Effector memory CD8-positive, alpha-beta T cell (primary cell): ENCODE data around the gene CIB1.

Source experiments
- ATAC-seq: fragments of 150-1000 bp; cut with Tn5 transposase; replicated peaks from 2 replicates; pipeline ENCODE4 v1.10.0; 2021; ENCODE audit warnings: mild to moderate bottlenecking, moderate library complexity
- DNase-seq, 3 experiments: peaks; one replicate each; pipeline ENCODE4 v3.0.0; 2021
- H3K27ac Mint-ChIP-seq, 2 donors: one replicate each; pipeline ENCODE4 v1.8.0; 2022; ENCODE audit warnings: mild to moderate bottlenecking in 2 of 2, mixed read lengths in 2 of 2, moderate library complexity in 2 of 2
- H3K27me3 Mint-ChIP-seq, 2 donors: one replicate each; pipeline ENCODE4 v1.8.0; 2022; ENCODE audit warnings: mixed read lengths in 2 of 2
- H3K36me3 Mint-ChIP-seq: one replicate; pipeline ENCODE4 v1.8.0; 2022; ENCODE audit warnings: mild to moderate bottlenecking, moderate library complexity, mixed read lengths; ENCODE audit not compliant: insufficient read depth
- H3K4me1 Mint-ChIP-seq, 2 donors: one replicate each; pipeline ENCODE4 v1.8.0; 2022; ENCODE audit warnings: low read depth in 2 of 2, mixed read lengths in 2 of 2
- H3K4me3 Mint-ChIP-seq, 2 donors: one replicate each; pipeline ENCODE4 v1.8.0; 2022; ENCODE audit warnings: mild to moderate bottlenecking in 2 of 2, mixed read lengths in 2 of 2, moderate library complexity in 2 of 2
- H3K9me3 Mint-ChIP-seq, 2 donors: one replicate each; pipeline ENCODE4 v1.8.0; 2022; ENCODE audit warnings: mixed read lengths in 2 of 2

Gene CIB1

DNA sequence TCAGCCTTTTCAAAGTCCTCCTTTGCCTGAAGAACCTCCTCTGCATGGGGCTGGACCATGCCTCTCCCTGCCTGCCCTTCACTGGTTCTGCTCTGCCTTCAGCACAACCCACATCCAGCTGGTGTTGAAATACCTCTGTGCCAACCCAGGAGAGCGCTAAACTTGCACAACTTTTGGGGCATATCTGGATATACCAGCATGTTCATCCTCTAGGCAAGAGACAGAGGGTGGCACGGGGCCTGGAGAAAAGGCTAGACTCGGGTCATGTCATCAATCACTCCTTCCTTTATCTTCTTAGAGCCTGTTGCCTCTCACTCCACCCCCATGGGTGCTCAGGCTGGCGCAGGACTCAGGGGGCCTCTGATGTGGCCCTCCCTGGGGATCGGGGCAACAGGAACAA is 27.9 kb downstream of the CIB1 start:
- ATAC-seq (no peak), DNase-seq (no peak)
- Mint-ChIP-seq H3K27ac (no peak overlapping the region), H3K9me3 (no peaks in the 10 kb centered on the region), H3K27me3 (no peaks in the 10 kb centered on the region), H3K4me3 (no peak overlapping the region), H3K36me3 (no peaks in the 10 kb centered on the region), H3K4me1 (peaks cover 30% of the 10 kb centered on the region in 2 donors)

DNA sequence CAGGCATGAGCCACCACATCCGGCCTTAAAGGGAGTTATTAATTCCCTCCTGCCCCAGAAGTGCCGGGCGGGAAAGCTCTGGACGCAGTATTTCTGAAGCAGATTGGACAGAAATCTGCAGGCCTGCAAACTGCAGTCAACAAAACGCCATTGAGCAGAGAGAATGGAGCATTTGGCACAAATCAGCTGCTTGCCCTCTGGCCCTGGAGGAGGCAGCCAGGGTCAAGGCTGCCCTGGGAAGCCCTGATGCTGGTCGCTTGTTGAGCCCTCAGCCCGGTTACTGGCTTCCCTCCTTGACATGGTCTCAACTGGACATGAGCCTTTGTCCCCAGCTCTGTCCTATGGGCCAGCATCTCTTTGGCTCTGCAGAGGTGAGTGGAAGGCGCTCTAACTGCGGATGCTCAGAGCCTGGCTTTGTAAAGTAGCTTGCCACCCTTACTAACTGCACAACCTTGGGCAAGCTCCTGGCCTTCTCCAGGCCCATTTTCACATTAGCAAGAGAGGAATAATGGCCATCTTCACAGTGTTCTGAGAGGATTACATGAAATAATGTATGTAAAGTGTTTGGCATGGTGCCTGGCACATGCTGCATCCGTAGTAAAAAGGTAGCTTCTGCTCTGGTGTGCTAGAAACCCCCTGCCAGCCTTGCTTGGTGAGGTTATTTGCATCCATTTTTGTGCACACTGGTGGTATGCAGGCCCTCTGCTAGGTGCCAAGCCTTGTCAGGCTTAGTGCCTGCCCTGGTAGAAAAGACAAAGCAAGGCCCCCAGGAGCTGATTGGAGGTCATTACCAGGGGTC is 28.5 kb downstream of the CIB1 start:
- DNase-seq (no peak), ATAC-seq (no peak)
- Mint-ChIP-seq H3K4me3 (no peak overlapping the region), H3K9me3 (no peaks in the 10 kb centered on the region), H3K27ac (no peak overlapping the region), H3K27me3 (no peaks in the 10 kb centered on the region), H3K36me3 (no peaks in the 10 kb centered on the region), H3K4me1 (peaks cover 27 to 30% of the 10 kb centered on the region in 2 donors)

DNA sequence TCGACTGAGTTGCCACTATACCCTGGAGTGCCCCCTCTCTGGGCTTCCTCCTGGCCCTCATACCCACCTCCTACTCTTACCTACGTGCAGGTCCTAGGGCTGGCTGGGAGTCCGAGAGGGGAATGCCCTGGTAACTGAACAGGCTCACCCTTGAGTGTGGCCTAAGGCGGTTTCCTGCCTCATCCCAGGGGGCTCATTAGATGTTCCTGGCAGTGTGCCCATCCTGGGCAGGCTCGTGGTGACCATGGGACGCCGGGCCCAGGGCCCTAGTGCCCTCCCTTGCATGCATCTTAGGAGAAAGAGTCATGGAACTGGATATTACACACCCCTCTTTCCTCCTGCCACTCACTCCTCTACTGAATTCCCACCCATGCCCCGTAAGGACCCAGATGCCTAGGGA is 29.8 kb downstream of the CIB1 start:
- no peak for ATAC-seq
- Mint-ChIP-seq H3K36me3 (no peaks in the 10 kb centered on the region), H3K4me1 (peaks cover 20 to 24% of the 10 kb centered on the region in 2 donors), H3K4me3 (no peak overlapping the region), H3K27ac (no peak overlapping the region), H3K27me3 (no peaks in the 10 kb centered on the region), H3K9me3 (no peaks in the 10 kb centered on the region)
- DNase-seq, result no peak

DNA sequence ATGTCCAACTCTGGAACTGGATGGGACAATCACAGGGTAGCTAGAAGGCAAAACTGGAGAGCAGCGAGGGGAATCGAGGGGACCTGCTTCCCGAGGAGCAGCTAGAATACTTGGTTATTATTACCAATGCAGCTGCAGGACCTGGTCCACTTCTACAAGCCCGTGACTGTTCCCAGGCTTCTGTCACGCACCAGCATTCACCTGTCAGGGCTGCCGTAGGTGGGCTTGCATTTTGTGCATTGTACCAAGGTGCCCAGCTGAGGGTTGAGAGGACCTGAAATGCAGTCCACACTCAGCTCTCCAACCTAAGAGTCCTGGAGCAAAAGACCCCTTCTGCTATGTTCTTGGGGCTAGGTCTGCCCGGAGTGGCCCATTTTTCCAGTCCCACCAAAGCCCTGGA is 30.3 kb downstream of the CIB1 start:
- Mint-ChIP-seq H3K27me3 (no peaks in the 10 kb centered on the region), H3K36me3 (no peaks in the 10 kb centered on the region), H3K4me1 (peaks cover 19 to 24% of the 10 kb centered on the region in 2 donors), H3K4me3 (no peak overlapping the region), H3K27ac (no peak overlapping the region), H3K9me3 (no peaks in the 10 kb centered on the region)
- no peak for DNase-seq
- no peak for ATAC-seq

DNA sequence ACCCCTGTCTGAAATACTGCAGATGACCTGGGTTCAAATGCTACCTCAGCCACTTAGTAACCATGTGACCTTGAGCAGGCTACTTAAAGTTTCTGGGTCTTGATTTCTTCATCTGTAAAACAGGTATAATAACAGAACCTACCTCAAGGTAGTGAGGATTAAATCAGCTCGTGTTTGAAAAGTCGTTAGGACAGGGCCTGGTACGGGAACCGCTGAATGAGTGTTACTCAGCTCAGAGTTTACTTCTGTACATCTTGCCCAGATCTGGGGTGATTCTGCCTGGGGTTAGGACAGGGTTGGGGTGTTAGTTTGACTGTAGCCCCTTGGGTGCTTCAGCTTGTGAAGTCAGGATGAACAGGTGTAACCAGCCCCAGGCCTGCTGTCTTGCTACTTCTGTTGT is 30.8 kb downstream of the CIB1 start:
- H3K27ac Mint-ChIP-seq, result peak overlapping the region in 1 of 2 donors; percentile 93
- H3K36me3 Mint-ChIP-seq, result no peaks in the 10 kb centered on the region
- H3K4me3 Mint-ChIP-seq, result peak overlapping the region; percentile 88 to 92
- H3K4me1 Mint-ChIP-seq, result peaks cover 19 to 24% of the 10 kb centered on the region in 2 donors
- DNase-seq (no peak), ATAC-seq (no peak)
- no peaks in the 10 kb centered on the region for H3K9me3 Mint-ChIP-seq
- H3K27me3 Mint-ChIP-seq, result no peaks in the 10 kb centered on the region

DNA sequence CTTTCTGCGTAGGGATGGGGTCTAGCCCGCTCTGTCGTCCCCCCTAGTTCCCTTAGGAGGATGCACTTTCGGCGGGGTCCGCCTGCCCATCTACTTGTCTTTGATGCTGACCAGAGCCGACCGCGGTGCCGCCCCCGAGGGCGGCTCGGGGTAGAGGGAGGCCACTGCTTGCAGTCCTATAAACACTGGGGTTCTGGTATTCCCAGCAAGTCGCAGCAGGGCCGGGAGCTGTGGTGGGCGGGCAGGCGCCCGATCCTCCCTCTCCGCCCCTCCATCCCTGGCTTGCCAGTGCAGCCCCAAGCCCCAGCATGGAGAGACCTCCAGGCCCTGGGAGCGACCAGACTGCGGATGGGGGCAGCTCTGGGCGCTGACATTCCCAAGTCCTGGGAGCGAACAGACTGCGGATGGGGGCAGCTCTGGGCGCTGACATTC is 31.8 kb downstream of the CIB1 start:
- peaks cover 19 to 24% of the 10 kb centered on the region in 2 donors for H3K4me1 Mint-ChIP-seq
- peak overlapping the region; percentile 88 to 92 for H3K4me3 Mint-ChIP-seq
- H3K27ac Mint-ChIP-seq, result peak overlapping the region in 1 of 2 donors; percentile 93

DNA sequence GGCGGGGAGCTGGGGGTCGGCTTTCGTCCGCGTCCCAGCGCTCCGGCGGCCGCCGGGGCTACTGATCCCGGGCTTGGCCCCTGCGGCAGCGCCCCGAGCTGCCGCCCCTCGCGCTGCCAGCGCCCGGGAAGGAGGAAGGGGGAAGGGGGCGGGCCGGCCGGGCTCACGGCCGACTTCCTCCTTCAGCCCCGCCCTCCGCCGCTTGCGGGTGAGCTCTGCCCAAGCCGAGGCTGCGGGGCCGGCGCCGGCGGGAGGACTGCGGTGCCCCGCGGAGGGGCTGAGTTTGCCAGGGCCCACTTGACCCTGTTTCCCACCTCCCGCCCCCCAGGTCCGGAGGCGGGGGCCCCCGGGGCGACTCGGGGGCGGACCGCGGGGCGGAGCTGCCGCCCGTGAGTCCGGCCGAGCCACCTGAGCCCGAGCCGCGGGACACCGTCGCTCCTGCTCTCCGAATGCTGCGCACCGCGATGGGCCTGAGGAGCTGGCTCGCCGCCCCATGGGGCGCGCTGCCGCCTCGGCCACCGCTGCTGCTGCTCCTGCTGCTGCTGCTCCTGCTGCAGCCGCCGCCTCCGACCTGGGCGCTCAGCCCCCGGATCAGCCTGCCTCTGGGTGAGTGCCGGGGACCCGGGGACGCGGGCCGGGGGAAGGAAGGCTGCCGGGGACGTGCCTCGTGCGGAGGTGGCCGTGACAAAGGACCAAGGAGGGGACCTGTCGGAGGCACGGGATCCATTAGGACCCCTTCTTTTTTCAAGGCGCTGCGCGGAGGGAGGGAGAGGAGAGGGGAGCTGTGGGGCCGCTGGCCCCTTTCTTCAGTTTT is 32.4 kb downstream of the CIB1 start, which contains the start of gene SEMA4B:
TSS of gene SEMA4B (plus strand) at position 201 of the 814 bp plus-strand sequence. CDS start at position 450, 249 bp downstream.
- Mint-ChIP-seq H3K4me3 (peak within 1 kb of the TSS; percentile 88 to 92), H3K9me3 (no peaks in the 10 kb centered on the region), H3K27ac (peak within 1 kb of the TSS; percentile 78 to 93), H3K27me3 (no peaks in the 10 kb centered on the region), H3K36me3 (no peaks in the 10 kb centered on the region), H3K4me1 (peaks cover 19 to 23% of the 10 kb centered on the region in 2 donors)
- DNase-seq (peak; percentile 59 to 67 (median 67)), ATAC-seq (peak; percentile 90)

More for the DNA sequence above, 31.8 kb downstream of the CIB1 start:
- Mint-ChIP-seq H3K9me3 (no peaks in the 10 kb centered on the region), H3K36me3 (no peaks in the 10 kb centered on the region), H3K27me3 (no peaks in the 10 kb centered on the region)
- DNase-seq (no peak), ATAC-seq (no peak)

DNA sequence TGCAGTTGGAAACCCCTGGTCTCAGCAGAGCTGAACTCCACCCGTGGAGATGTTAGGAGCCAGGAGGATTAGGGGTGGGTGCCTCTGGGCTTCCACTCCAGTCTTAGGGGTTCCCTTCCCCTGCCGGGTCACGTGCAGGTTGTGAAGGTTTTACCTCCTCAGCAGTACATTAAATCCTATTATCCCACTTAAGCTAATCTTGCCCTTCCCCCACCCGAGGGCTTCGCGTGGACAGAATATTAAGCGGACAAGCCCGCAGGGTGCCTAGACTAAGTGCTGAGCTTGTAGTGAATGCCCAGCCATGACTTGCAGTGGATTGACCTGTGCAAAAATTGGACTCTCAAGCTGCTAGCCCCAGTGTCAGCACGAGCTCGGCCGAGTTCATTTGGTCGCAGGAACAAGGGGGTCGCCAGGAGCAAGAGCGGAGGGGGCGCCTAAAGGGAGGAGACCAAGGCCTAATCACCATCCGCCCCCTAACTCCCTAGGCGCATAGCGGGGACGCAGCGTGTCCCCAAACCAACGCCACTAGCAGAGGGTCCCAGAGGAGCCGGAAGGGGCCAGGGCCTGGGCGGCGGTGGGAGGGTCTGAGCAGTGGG is 33.1 kb downstream of the CIB1 start:
- DNase-seq (no peak), ATAC-seq (no peak)
- peaks cover 17 to 18% of the 10 kb centered on the region in 2 donors for H3K4me1 Mint-ChIP-seq
- H3K27me3 Mint-ChIP-seq, result no peaks in the 10 kb centered on the region
- peak overlapping the region; percentile 88 to 92 for H3K4me3 Mint-ChIP-seq
- H3K36me3 Mint-ChIP-seq, result no peaks in the 10 kb centered on the region
- no peaks in the 10 kb centered on the region for H3K9me3 Mint-ChIP-seq
- H3K27ac Mint-ChIP-seq, result peak overlapping the region; percentile 73 to 78

DNA sequence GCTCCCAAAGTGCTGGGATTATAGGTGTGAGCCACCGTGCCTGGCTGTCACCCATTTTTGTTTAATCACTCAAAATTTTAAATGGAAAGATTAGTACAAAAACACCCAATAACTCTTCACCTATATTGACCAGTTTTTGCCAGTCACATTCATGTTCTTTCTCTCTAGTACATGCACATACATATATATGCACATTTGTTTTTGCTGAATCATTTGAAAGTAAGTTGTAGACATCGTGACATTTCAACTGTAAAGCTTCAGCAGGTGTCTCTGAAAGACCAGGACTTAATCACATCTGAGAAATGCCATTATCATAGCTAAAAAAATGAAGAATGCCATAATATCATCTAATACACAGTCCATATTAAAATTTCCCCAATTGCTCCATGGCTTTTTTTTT is 39.1 kb downstream of the CIB1 start:
- no peak overlapping the region for H3K27ac Mint-ChIP-seq

DNA sequence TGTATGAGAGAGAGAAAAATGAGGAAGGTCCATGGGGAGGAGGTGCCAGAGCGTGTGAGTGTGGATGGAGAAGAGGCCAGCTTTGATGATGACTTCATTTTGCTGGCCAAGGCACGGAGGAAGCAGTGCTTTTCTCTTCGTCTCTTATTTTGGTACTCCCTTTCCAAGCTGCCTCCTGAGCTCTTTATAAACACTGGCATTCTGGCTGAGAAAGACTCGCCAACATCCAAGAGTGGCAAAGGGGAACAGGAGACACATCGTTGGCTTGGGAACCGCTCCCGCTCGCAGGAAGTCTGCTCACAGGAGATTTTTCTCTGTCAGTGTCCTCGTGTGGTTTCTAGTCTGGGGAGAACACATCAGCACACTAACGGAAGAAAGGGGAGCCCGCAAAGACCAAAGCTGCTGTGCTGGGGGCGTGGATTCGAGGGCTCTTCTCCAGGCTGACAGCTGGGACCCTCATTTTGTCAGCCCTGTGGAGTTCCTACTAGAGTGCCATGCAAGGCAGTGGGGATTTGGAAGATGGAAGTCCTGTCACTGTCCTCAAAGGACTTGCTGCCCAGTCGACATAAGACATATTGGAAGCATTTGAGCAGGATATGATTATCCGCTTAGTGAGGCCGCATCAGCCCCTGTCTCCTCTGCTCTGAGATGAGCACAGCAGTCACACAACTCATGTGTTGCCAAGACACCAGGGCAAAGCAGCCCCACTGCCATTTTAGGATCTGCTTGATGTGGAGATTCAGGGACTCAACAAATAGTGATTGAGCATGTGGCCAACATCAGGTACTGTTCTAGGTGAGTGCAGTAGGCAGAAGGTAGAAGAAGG is 40.6 kb downstream of the CIB1 start:
- H3K9me3 Mint-ChIP-seq, result no peaks in the 10 kb centered on the region
- no peaks in the 10 kb centered on the region for H3K27me3 Mint-ChIP-seq
- H3K27ac Mint-ChIP-seq, result no peak overlapping the region
- peaks cover 10 to 23% of the 10 kb centered on the region in 2 donors for H3K4me1 Mint-ChIP-seq
- no peaks in the 10 kb centered on the region for H3K36me3 Mint-ChIP-seq
- peak overlapping the region in 1 of 2 donors; percentile 3 for H3K4me3 Mint-ChIP-seq
- DNase-seq (no peak), ATAC-seq (no peak)

More for the DNA sequence above, 39.1 kb downstream of the CIB1 start:
- Mint-ChIP-seq H3K27me3 (no peaks in the 10 kb centered on the region), H3K4me1 (peaks cover 10 to 23% of the 10 kb centered on the region in 2 donors), H3K36me3 (no peaks in the 10 kb centered on the region), H3K9me3 (no peaks in the 10 kb centered on the region), H3K4me3 (no peak overlapping the region)
- no peak for ATAC-seq
- no peak for DNase-seq

DNA sequence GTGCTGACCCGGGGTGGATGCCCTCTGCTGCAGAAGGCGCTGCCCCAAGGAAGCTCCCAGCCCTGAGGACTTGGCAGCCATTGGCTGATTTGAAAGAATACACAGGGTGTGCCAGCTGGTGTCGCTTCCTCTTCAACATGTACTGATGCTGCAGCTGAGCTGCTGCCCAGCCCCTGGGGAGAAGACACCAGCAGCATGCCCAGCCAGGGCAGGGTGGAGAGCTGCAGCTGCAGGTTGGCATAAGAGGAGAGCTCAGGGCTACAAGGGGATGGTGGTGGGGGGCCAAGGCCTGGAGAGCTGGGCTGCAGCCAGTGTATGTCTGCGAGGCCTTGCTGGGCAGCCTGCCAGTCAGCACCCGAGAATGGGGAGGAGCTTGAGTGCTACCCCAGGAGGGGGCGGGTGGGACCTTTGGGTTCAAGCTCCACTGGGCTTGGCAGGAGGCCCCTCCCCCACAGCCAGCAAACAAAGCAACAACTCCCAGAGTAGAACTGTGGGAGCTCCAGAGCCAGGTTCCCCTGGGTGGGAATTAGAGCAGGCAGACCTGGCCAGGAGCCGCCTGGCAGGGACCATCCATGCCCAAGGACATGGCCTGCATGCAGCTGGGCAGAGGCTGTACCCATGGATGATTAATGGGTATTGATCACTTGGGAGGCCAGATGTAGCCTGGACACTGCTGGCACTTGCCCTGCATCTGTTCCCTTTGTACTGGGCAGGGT is 41.8 kb downstream of the CIB1 start:
- Mint-ChIP-seq H3K27me3 (no peaks in the 10 kb centered on the region), H3K27ac (peak overlapping the region; percentile 38 to 44), H3K4me1 (peaks cover 14 to 28% of the 10 kb centered on the region in 2 donors), H3K4me3 (peak overlapping the region; percentile 49 to 55), H3K36me3 (no peaks in the 10 kb centered on the region), H3K9me3 (no peaks in the 10 kb centered on the region)
- DNase-seq (no peak), ATAC-seq (peak; percentile 76)

DNA sequence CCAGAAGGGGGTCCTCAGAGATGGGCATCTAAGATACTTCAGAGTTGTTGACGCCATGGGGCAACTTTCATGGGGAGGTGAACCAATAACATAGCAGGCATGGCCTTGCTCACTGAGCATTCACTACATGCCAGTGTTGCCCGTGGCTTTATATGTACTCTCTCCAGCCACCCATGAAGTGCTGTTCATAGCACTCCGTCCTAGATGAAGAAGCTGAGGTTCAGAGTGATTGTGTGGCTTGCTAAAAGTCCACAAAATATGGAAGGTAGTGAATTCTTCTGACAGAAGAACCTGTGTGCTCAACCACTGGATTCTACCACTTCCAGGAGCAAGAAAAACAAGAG is 42.4 kb downstream of the CIB1 start:
- peaks cover 14 to 28% of the 10 kb centered on the region in 2 donors for H3K4me1 Mint-ChIP-seq
- H3K27ac Mint-ChIP-seq, result peak overlapping the region; percentile 38 to 44
- H3K9me3 Mint-ChIP-seq, result no peaks in the 10 kb centered on the region
- no peaks in the 10 kb centered on the region for H3K36me3 Mint-ChIP-seq
- H3K4me3 Mint-ChIP-seq, result peak overlapping the region; percentile 49 to 55
- peak; percentile 17 for ATAC-seq
- no peak for DNase-seq
- no peaks in the 10 kb centered on the region for H3K27me3 Mint-ChIP-seq
